Liver (tissue), 9 donors: ENCODE data around the gene ZMYM2. TPM values are rescaled to one million over a fixed set of nuclear protein-coding genes. Genes with fewer than 3 reads are reported as not detected.
"Not testable (repeated sequence)": the region's sequence is repeated elsewhere in the genome, so short reads cannot be mapped to it uniquely, and the experiment has no call there.

Experiments used
- DNase-seq: peaks from one replicate; pipeline ENCODE4 v3.0.0-alpha.2; 2017; ENCODE audit warnings: low spot score
- H3K27ac ChIP-seq, 2 donors: one replicate each; pipeline ENCODE4 v1.7.0; 2013; ENCODE audit warnings: inconsistent platforms in 2 of 2, low read length in 2 of 2, control low read depth in 1 of 2, low read depth in 1 of 2, mild to moderate bottlenecking in 1 of 2
- H3K27me3 ChIP-seq, 4 donors: one replicate each; pipeline versions ENCODE4 v1.6.1 to v1.7.0; 2013; ENCODE audit warnings: low read length in 3 of 4, inconsistent platforms in 1 of 4, mild to moderate bottlenecking in 1 of 4, moderate library complexity in 1 of 4; ENCODE audit not compliant: control insufficient read depth in 4 of 4, insufficient read depth in 4 of 4
- H3K36me3 ChIP-seq, 4 donors: one replicate each; pipeline versions ENCODE4 v1.6.1 to v1.7.0; 2013; ENCODE audit warnings: low read length in 3 of 4, mild to moderate bottlenecking in 3 of 4, low read depth in 1 of 4, moderate library complexity in 1 of 4; ENCODE audit not compliant: control insufficient read depth in 4 of 4, insufficient read depth in 3 of 4
- H3K4me1 ChIP-seq, 4 donors: one replicate each; pipeline versions ENCODE4 v1.6.1 to v1.7.0; 2013; ENCODE audit warnings: low read length in 3 of 4, mild to moderate bottlenecking in 3 of 4, moderate library complexity in 1 of 4; ENCODE audit not compliant: control insufficient read depth in 4 of 4, insufficient read depth in 4 of 4
- H3K4me3 ChIP-seq, 3 donors: one replicate each; pipeline versions ENCODE4 v1.6.1 to v1.7.0; 2013; ENCODE audit warnings: low read length in 3 of 3, control low read depth in 1 of 3, low read depth in 1 of 3, mild to moderate bottlenecking in 1 of 3
- H3K9ac ChIP-seq, 2 donors: one replicate each; pipeline ENCODE4 v1.7.0; 2013; ENCODE audit warnings: low read length in 2 of 2, mild to moderate bottlenecking in 2 of 2, moderate library complexity in 2 of 2, control low read depth in 1 of 2, low read depth in 1 of 2
- H3K9me3 ChIP-seq, 4 donors: one replicate each; pipeline versions ENCODE4 v1.6.1 to v1.7.0; 2013; ENCODE audit warnings: low read length in 3 of 4; ENCODE audit not compliant: control insufficient read depth in 4 of 4
- ATF3 ChIP-seq: IDR thresholded peaks from 2 replicates; pipeline ENCODE4 v1.6.1; 2016; ENCODE audit warnings: antibody characterized with exemption
- CTCF ChIP-seq: fragments of 150-350 bp; IDR thresholded peaks from 2 replicates; pipeline ENCODE4 v1.5.1; 2017; ENCODE audit warnings: improper control_type of control experiment, low read depth, low read length; ENCODE audit not compliant: missing input control
- EGR1 ChIP-seq, 2 donors: IDR thresholded peaks; 2 replicates each; pipeline ENCODE4 v1.6.1; 2016 to 2018; ENCODE audit warnings: antibody characterized with exemption in 2 of 2, low read depth in 2 of 2
- FOXA2 ChIP-seq: IDR thresholded peaks from 2 replicates; pipeline ENCODE4 v1.6.1; 2016; ENCODE audit warnings: antibody characterized with exemption
- GABPA ChIP-seq, 2 donors: IDR thresholded peaks in 1 of 2; conservative IDR thresholded peaks in 1 of 2; 2 replicates each; pipeline ENCODE4 v1.6.1; 2016; ENCODE audit warnings: antibody characterized with exemption in 2 of 2, mild to moderate bottlenecking in 1 of 2, moderate library complexity in 1 of 2
- HNF4A ChIP-seq, 2 donors: conservative IDR thresholded peaks; 2 replicates each; pipeline ENCODE4 v1.6.1; 2016; ENCODE audit warnings: antibody characterized with exemption in 2 of 2, mild to moderate bottlenecking in 2 of 2
- HNF4G ChIP-seq: IDR thresholded peaks from 2 replicates; pipeline ENCODE4 v1.6.1; 2016; ENCODE audit warnings: antibody characterized with exemption
- JUND ChIP-seq, 2 donors: IDR thresholded peaks; 2 replicates each; pipeline ENCODE4 v1.6.1; 2016; ENCODE audit warnings: antibody characterized with exemption in 2 of 2
- MAX ChIP-seq: IDR thresholded peaks from 2 replicates; pipeline ENCODE4 v1.6.1; 2016; ENCODE audit warnings: antibody characterized with exemption
- NR2F2 ChIP-seq: IDR thresholded peaks from 2 replicates; pipeline ENCODE4 v1.6.1; 2016; ENCODE audit warnings: antibody characterized with exemption
- RAD21 ChIP-seq, 2 donors: IDR thresholded peaks; 2 replicates each; pipeline ENCODE4 v1.6.1; 2016; ENCODE audit warnings: antibody characterized with exemption in 2 of 2, mild to moderate bottlenecking in 2 of 2
- REST ChIP-seq: IDR thresholded peaks from 2 replicates; pipeline ENCODE4 v1.6.1; 2016; ENCODE audit warnings: antibody characterized with exemption, mild to moderate bottlenecking
- RXRA ChIP-seq, 2 donors: IDR thresholded peaks; 2 replicates each; pipeline ENCODE4 v1.6.1; 2017 to 2018; ENCODE audit warnings: antibody characterized with exemption in 2 of 2, mild to moderate bottlenecking in 1 of 2
- SP1 ChIP-seq: IDR thresholded peaks from 2 replicates; pipeline ENCODE4 v1.6.1; 2018; ENCODE audit warnings: antibody characterized with exemption, mild to moderate bottlenecking
- TAF1 ChIP-seq: conservative IDR thresholded peaks from 2 replicates; pipeline ENCODE4 v1.6.1; 2016; ENCODE audit warnings: antibody characterized with exemption, mild to moderate bottlenecking
- YY1 ChIP-seq: IDR thresholded peaks from 2 replicates; pipeline ENCODE4 v1.6.1; 2016; ENCODE audit warnings: antibody characterized with exemption, mild to moderate bottlenecking
- ZBTB33 ChIP-seq: IDR thresholded peaks from 2 replicates; pipeline ENCODE4 v1.6.1; 2016; ENCODE audit warnings: antibody characterized with exemption
- WGBS: extraction: QIAGEN DNeasy Blood & Tissue Kit; methylation state at CpG from one replicate; pipeline ENCODE4 v1.1.7; 2013; 5-methylcytosine and 5-hydroxymethylcytosine counted together
- polyA plus RNA-seq, 2 donors: library from polyadenylated mRNA; stranded (reverse) in 1 of 2; unstranded in 1 of 2; fragments of 200-250 nt in 1 of 2; fragments of >200 nt in 1 of 2; fragmentation: Nextera tagmentation in 1 of 2; extraction: Ambion mirVana in 1 of 2; gene quantifications; one replicate each; pipeline versions ENCODE4 v1.2.1 to v1.2.3, GENCODE V29; 2013 to 2015
- total RNA-seq, 2 donors: library from RNA; depleted of rRNA; stranded (reverse); fragments of >200 nt; gene quantifications; one replicate each; pipeline ENCODE4 v1.2.3, GENCODE V29; 2014
- donor health status: healthy.
- donor health status: healthy.
- donor health status: healthy.
- donor health status: healthy.
- donor health status: healthy.

Gene ZMYM2
- total and polyA plus RNA-seq, 4 donors, result 8.7 to 40.8 (median 18.5) TPM

- H3K9me3 ChIP-seq, result no peaks in the 10 kb centered on the region
- TF ChIP-seq JUND (IDR thresholded peaks at IDR 0.05), result no peak
- TF ChIP-seq YY1, result no peak
- no peak overlapping the region for H3K4me3 ChIP-seq
- H3K27ac ChIP-seq, result no peak overlapping the region
- H3K4me1 ChIP-seq, result no peaks in the 10 kb centered on the region
- no peaks in the 10 kb centered on the region for H3K27me3 ChIP-seq
- peaks cover 5 to 38% (median 17%) of the 10 kb centered on the region in 4 donors for H3K36me3 ChIP-seq
- H3K9ac ChIP-seq, result no peak overlapping the region
- DNase-seq, result no peak
Observed at GRCh38 chr13:20037908-20038307, 79.4 kb downstream of the ZMYM2 start.

GRCh38 chr13:20042603-20043002, 84.1 kb downstream of the ZMYM2 start:
- not testable (repeated sequence) for H3K4me3 ChIP-seq, H3K9me3 ChIP-seq, H3K27ac ChIP-seq, H3K9ac ChIP-seq, H3K4me1 ChIP-seq, DNase-seq, H3K27me3 ChIP-seq
- H3K36me3 ChIP-seq, result peaks cover 5 to 21% (median 18%) of the 10 kb centered on the region in 4 donors
- WGBS, result 99% methylated on average over 4 of the region's 4 CpGs

GRCh38 chr13:20043207-20043925, 84.8 kb downstream of the ZMYM2 start:
- H3K4me1 ChIP-seq, result peaks cover 0 to 4% (median 0%) of the 10 kb centered on the region in 4 donors
- DNase-seq, result no peak
- H3K9me3 ChIP-seq, result no peaks in the 10 kb centered on the region
- H3K4me3 ChIP-seq, result no peak overlapping the region
- no peak overlapping the region for H3K27ac ChIP-seq
- WGBS, result 81% methylated on average over 11 of the region's 11 CpGs
- H3K36me3 ChIP-seq, result peaks cover 2 to 15% (median 12%) of the 10 kb centered on the region in 4 donors
- H3K27me3 ChIP-seq, result no peaks in the 10 kb centered on the region
- TF ChIP-seq CTCF, result no peak
- TF ChIP-seq HNF4A (conservative IDR thresholded peaks at IDR 0.05), result no peak
- no peak for TF ChIP-seq EGR1 (IDR thresholded peaks at IDR 0.05; ENCODE audit: low read depth in 2 of 2)
- TF ChIP-seq ATF3, result no peak
- no peak for TF ChIP-seq SP1
- no peak for TF ChIP-seq YY1
- TF ChIP-seq JUND (IDR thresholded peaks at IDR 0.05), result no peak
- TF ChIP-seq NR2F2, result no peak
- no peak for TF ChIP-seq RXRA (IDR thresholded peaks at IDR 0.05)
- TF ChIP-seq FOXA2, result no peak
- no peak for TF ChIP-seq GABPA (IDR thresholded peaks at IDR 0.05 in 1 of 2, conservative IDR thresholded peaks at IDR 0.05 in 1 of 2)
- TF ChIP-seq ZBTB33, result no peak
- no peak for TF ChIP-seq HNF4G
- no peak for TF ChIP-seq TAF1
- no peak for TF ChIP-seq MAX
- TF ChIP-seq REST, result no peak
- TF ChIP-seq RAD21 (IDR thresholded peaks at IDR 0.05), result no peak
- H3K9ac ChIP-seq, result no peak overlapping the region
